Central memory CD4-positive, alpha-beta T cell (primary cell): ENCODE measurements around the gene PLCXD1.
"Not testable (repeated sequence)": the region's sequence is repeated elsewhere in the genome, so short reads cannot be mapped to it uniquely, and the experiment has no call there.

Experiments used
- DNase-seq: peaks from one replicate; pipeline ENCODE4 v3.0.0; 2022

The PLCXD1 gene

GRCh38 chrX:318068-318738 is 37.0 kb downstream of the PLCXD1 start:
- peak; percentile 99 for DNase-seq

- DNase-seq: peak; percentile 99
Observed at GRCh38 chrX:318739-319578, 37.8 kb downstream of the PLCXD1 start, which contains the start of gene GTPBP6. Gene GTPBP6, minus strand, starts transcription at chrX:318796. Its CDS starts 9 bp downstream, at chrX:318787.

DNA sequence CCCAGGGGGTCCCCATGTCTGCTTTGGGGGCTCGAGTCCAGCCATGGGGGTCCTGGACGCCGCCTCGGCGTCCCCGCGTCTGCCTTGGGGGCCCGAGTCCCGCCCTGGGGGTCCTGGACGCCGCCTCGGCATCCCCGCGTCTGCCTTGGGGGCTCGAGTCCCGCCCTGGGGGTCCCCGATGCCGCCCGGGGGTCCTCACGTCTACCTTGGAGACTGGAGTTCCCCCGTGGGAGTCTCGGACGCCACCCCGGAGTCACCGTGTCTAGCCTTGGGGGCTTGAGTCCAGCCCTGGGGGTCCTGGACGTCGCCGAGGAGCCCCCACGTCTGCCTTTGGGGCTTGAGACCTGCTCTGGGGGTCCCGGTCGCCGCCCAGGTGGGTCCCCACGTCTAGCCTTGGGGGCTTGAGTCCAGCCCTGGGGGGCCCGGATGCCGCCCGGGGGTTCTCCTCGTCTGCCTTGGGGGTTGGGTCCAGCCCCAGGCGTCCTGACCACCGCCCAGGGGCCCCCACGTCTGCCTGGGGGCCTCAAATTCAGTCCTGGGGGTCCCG is 38.5 kb downstream of the PLCXD1 start:
- no peak for DNase-seq

DNA sequence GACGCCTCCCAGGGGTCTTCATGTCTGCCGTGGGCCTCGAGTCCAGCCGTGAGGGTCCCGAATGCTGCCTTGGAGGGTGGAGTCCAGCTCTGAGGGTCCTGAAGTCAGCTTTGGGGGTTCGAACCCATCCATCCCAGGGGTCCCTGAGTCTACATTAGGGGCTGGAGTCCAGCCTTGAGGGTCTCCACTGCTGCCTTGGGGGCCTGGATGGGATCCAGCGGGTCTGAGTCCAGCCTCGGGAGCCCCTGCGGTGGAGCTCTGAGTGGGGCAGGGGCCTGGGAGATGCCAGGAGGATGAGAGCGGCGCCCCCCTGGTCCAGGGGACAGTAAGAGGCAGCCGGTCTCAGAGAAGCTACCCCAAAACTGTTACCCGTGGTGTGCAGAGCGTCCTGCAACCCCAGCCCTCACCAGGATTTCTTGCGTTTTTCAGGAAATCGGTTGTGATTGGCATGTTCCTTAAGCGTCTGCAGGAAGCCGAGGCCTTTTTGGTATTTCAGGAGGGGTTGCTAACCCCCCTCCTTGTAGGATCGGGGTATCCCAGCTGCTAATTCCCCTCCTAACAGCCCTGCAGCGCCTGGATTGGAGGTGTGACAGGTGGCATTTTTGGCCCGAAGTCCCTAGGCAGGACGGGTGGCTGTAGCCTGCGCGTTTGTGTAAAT is 39.1 kb downstream of the PLCXD1 start:
- no peak for DNase-seq

GRCh38 chrX:323721-324628 is 42.8 kb downstream of the PLCXD1 start:
- no peak for DNase-seq

GRCh38 chrX:324664-325063 is 43.5 kb downstream of the PLCXD1 start:
- not testable (repeated sequence) for DNase-seq

DNA sequence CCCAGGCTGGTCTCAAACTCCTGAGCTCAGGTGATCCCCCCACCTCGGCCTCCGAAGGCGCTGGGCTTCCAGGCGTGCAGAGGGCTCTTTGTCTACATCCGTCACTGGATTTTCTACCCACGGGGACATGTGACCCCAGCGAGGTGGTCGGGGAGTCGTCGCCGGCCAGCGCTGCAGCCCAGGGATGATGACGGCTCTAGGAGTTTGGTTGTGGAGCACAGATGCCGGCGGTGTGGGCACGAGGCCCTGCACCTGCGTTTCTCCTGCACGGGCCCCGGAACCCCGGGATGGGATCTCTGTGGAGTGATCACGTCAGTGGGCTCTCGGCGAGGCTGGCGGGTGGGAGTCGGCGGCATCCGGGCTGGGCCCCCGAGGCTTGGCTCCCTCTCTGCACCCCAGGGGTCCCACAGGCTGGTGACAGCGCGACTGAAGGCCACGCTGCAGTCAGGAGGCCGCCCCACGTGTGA is 46.5 kb downstream of the PLCXD1 start:
- DNase-seq: no peak

- no peak for DNase-seq
Observed at GRCh38 chrX:329291-329910, 48.2 kb downstream of the PLCXD1 start.

DNA sequence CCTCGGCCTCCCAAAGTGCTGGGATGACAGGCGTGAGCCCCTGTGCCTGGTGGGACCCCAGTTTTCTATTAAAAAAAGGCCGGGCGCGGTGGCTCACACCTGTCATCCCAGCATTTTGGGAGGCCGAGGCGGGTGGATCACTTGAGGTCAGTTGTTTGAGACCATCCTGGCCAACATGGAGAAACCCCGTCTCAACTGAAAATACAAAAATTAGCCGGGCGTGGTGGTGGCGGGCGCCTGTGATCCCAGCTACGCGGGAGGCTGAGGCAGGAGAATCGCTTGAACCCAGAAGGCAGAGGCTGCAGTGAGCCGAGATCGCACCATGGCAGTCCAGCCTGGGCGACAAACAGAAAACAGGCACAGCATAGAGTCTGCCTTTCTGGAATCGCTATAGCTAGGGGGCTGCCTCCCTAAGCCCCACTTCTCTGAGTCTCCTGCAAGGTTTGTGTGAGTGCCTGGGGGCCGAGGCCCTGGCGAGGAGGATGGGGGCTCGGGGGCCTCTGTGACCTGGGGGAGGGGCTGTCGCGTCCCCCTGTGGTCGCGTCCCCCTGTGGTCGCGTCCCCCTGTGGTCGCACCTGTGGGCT is 49.1 kb downstream of the PLCXD1 start:
- not testable (repeated sequence) for DNase-seq

DNA sequence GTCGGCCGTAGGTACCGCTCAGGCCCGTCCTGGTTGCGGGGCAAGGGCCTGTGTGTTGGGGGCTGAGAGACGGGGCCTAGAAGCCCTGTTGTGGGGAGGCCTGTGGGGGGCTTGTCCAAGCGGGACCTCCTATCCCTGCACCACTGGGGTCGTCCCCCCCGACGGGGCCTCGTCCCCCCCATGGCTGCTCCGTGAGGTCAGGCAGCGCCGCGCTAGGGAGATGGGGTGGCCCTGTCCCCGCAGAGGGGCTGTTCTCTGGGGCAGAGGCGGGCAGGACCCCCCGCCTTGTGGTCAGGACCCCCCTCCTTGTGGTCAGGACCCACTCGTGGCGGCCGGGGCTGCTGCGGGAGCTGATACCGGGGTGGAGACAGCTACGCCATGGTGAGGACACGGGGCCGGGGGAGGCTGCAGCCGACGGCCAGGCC is 49.6 kb downstream of the PLCXD1 start:
- no peak for DNase-seq

- DNase-seq: no peak
Observed at GRCh38 chrX:331151-331824, 50.1 kb downstream of the PLCXD1 start.

DNA sequence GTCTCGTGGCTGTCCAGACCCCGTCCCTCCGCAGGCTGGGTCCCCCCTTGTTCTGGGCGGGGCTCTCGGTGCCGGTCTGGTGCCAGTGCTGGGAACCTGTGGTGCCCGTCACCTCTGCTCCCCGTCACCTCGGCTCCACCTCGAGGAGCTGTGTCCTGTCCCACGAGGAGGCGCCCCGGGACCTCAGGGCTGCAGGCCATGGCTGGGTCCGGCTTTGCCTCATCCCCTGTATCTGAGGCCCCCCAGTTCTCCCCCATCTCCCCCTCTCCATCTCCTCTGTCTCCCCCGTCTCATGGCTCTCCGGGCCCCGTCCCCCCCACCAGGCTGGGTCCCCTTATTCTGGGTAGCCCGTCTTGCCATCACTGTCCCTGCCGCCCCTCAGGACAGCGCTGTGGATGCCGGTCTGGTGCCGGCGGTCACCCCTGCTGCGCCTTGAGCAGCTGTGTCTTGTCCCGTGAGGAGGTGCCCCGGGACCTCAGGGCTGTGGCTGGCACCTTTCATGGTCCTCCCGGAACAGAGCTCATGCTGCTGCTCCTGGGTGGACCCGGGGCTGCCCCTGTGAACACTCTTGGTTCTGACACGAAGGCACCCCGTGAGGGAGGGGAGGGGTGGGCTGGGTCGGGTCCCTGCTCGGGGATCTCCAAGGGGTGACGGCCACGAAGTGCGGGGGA is 50.8 kb downstream of the PLCXD1 start:
- no peak for DNase-seq

DNA sequence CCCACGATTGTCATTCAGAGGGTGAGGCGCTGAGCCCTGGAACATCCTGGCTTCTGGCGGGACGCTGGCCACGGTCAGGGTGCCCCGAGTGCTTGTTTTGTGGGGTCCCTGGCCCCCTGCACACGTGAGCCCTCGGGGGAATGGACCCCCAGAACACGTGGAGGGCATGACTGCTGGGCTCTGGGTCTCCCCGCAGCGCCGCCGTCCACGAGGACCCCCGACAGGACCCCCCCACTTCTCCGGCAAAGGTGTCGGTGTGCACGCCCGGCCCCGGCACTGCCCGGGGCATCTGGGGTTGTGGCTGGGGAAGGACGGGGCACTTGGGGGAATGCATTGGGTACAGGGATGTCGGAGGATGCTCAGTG is 51.3 kb downstream of the PLCXD1 start:
- DNase-seq: no peak

DNA sequence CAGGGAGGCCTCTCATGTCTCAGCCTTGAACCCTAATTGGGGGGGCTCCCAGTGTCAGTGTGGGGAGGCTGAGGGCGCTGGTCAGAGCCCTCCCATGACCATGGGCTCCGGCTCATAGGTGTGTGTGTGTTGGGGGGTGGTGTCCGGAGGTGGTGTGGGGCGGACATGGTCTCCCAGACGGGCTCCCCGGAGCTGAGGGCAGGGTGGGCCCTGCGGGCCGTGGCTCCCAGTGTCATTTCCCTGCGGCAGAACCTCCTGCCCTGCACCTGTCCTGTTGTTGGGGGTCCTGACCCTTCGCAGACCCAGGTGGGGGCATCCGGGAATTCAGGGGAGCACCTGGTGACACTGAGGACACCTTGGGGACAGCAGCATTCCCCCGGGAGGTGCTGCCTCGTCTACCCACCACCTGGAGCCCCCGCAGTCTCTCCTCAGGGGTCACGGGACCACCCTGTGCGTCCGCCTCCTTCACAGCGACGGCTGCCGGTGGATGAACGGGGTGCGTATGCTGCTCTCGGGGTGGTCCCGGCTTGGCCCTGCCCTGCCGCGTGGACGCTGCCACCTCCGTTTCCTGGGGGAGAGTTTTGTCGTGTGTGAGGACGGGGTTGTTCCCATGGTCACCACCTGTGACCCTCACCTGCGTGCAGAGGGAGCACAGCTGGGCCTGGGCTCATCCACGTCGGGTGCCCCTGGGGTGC is 51.9 kb downstream of the PLCXD1 start:
- DNase-seq: no peak

GRCh38 chrX:333611-334311 is 52.6 kb downstream of the PLCXD1 start:
- DNase-seq: no peak

DNA sequence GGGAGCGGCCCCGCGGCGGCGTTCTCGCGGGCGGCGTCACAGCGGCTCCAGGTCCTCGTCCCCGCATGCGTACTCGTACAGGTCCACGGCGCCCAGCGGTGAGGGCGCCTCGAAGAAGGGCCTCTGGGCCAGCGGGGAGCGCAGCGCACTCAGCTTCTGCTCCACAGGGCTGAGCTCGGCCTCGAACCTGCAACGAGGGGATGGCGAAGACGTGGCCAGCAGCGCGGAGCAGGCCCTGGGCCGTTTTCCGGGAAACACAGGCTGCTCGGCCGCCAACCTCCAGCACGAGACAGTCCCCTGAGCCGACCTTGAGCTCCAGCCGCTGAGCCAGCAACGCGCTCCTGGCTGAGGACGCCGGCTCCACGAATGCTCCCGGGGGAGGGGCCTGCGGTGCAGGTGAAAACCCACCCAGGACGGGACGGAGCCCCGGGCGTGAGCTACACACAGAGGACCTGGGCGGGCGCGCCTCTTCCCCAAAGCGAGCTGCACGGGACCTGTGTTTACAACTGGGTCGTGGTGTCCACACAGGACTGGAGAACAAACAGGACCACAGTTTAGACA is 53.2 kb downstream of the PLCXD1 start:
- DNase-seq: no peak

DNA sequence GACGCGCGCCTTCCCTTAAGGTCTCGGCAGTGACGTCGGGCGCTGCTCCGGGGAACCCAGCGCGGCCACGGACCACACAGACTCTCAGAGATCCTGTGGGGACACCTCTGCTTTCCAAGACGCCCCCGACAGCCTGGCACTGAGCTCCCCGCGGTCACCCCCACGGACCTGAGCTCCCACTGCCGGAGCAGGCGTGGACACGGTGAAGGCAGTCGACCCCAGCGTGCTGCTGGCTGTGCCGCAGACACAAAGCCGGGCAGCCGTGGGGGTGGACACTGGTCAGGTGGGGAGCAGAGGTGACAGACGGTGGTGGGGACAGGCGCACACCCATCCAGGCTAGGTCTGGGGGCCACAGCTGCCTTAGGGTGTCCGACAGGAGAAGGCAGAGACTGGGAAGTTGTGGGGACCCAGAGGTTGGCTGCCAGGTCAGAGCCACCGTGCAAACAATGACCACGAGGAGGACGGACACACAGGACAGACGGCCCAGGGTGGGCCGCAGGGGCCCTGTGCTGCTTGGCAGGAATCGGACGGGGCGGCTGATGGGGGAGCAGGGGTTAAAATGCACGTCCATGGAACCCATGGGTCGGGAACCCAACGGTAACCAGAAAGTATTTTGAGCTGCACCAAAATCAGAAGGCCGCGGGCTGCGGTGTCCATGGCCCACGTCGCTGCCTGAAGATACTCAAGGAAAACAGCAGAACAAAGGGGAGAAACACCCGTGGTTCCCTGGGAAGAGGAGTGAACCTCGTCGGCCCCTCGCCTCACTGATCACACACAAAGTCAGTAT is 54.0 kb downstream of the PLCXD1 start:
- DNase-seq: no peak

- DNase-seq: no peak
Observed at GRCh38 chrX:335758-336155, 54.6 kb downstream of the PLCXD1 start.
